Activated T-helper 9 cell treated with anti-CD3 and anti-CD28 coated beads, Interleukin-2, amount 50 U/mL, for 16 hours (primary cell): Measurements from ENCODE around the gene DLX6.

ENCODE experiments used
- DNase-seq: peaks from one replicate; pipeline ENCODE4 v3.0.0-alpha.2; 2020; ENCODE audit warnings: low read depth

DLX6 gene

GRCh38 chr7:97011536-97012364, 6.4 kb downstream of the DLX6 start:
- DNase-seq, result no peak

DNA sequence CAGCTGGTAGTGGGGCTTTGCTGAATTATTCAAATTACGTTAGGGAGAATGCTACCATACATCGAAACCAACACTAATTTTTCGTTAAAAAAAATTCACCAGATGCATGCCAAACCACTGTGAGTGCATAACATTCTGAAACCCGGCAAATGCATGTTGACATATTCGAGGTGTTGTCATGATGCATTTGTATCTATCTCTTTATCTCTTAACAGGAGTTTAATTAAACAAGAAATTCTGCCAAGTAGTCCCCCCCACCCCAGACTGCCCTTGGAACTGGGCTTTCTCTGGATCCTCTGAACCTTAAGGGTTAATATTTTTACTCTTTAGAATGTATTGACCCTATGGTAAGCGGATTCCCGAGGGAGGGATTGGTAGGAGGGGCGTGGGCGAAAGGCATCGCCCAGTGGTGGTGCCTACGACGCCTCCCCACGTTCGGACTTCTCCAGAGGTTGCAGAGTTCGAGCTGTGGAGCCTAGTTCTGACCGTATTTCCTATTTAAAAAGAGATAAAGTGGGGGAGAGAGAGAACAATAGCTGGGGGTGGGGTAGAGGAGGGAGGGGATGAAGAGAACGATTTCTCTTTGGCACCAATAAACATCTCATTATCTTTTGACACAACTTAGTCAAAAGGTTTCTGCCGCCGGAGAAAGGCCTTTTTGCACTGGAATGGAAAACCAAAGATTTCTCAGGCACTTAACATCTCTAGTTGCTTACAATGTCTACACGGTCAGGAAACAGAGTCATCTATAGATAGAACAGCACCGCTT, 7.2 kb downstream of the DLX6 start:
- no peak for DNase-seq

- DNase-seq, result no peak
Measured at GRCh38 chr7:97013134-97013844, 7.9 kb downstream of the DLX6 start.

GRCh38 chr7:97013845-97014134, 8.4 kb downstream of the DLX6 start:
- DNase-seq, result no peak

GRCh38 chr7:97014145-97014750, 8.9 kb downstream of the DLX6 start:
- no peak for DNase-seq

- no peak for DNase-seq
Measured at GRCh38 chr7:97015279-97015678, 9.9 kb downstream of the DLX6 start.

DNA sequence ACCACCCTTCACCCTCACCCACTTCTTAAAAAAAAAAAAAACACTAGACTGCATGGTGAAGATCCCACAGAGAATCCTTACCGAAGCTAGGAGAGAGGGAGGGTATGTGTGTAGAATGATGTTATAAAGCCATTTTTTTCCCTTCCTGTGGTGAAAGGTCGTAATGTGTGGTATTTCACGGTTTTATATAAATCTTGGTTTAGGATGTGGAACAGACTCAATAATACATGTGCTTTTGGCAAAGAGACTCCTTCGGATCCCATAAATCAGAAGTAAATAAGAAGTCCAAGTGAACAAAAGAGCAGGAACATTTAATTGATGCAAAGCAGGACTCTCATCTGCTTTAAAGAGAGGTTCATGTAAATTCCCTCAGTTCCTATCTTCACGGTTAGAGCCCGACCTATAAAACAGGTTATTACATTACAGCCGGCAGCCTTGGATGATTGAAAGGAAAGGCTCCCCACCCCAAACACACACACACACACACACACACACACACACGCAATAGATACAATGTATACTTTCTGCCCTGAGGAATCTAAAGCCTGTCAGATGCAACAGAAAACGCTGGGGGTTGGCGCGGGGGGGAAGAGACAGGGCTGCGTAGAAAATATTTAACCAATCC, 10.5 kb downstream of the DLX6 start:
- DNase-seq, result no peak

DNA sequence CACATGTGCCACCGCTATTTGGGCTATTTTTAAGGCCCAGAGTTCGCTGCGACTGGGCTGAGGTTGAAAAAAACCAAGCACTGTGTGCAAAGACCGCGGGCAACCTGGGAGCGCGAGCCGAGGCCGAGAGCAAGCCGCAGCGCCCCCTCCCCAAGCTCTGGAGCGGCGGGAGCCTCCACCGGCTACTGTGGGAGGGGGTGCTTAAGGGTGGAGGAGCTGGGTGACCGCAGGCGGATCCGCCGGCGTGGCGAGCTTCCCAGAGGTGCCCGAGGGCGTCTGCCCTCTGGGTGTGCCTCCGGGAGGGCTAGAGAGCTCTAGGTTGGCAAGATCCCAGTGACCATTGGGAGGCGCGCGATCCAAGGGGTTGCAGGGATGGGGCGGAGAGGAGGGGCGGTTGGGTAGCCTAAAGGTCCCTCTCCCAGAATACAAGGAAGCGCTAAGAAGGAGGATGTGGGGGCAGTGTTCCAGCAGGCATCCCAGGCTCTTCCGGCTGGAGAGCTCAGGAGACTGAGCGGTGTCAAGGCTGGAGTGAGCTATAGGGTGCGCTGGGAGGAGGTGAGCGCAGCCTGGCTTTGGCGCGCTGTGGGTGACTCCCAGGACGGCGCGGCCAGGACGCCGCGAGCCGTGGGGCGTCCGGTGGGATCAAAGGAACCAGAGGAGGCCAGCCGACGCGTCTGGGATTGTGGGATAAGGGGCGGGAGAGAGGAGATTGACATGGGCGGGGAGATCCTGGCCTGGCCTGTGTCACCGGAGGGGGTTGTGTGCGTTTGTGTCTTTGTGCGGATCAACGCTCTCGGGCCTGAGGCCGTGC, 11.2 kb downstream of the DLX6 start:
- DNase-seq, result no peak

DNA sequence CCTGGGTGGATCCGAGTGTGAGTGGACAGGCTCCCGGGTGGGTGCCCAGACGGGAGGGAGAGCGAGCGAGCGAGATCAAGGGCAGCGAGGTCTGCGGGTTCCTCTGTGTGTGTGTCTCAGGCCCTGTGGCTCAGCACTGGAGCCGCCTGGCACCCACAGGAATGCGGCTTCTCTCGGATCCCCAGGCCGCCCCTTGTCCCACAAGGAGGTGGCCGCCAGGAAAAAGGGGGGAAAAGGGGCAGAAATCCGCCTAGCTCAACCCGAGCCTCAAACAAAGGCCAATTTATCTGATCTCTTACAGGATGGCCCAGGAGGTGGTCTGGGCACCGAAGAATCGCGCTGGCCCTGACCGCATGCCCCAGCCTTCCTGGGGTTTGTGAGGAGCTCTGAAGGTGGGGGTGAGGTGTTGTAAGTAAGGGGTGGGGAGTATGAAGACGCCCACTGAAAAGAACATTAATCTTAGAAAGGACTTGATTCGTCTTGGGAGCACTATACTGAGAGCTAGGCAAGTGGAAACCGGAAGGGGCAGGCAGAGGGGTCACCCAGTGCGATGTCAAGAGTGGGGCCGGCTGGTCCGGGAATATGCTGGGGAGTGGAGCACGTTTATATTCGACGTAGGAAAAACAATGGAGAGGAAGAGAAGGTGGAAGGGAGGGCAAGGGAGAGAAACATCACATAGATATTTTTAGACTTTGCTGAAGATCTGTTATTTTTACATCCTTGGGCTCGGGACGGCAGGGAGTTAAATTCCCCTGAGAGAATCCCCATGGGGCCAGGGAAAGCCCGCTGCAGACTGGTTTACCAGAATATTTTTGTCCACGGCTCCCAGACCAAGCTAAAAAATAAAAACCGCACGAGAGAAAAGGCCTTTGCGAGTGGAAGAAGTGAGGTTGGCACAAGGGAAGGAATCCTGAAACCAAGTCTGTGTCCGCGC, 12.1 kb downstream of the DLX6 start:
- no peak for DNase-seq

DNA sequence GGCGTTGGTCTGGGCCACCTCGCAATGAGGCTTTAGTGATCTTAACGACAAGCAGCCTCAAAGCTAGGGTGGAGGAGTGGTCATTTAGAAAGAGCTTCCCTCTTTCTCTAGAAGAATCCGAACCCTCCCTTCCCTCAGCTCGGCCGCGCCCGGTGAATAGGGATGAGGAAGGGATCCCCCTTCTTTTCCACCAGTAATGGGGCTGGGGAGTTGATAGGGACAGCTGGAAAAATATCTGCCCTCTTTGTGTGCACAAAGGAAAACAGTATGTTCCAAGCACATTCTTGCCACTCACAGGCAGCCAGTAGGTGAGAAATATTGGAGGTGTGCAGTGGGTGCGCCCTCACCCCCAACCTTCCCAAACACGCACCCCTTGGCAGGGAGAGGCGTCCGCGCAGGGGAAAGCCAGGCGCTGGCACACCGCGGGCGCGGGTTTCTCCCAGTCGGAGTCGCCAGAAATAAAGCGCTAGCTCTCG, 12.8 kb downstream of the DLX6 start:
- no peak for DNase-seq

- DNase-seq, result no peak
Measured at GRCh38 chr7:97018791-97019531, 13.6 kb downstream of the DLX6 start.

- no peak for DNase-seq
Measured at GRCh38 chr7:97019710-97020225, 14.4 kb downstream of the DLX6 start.

GRCh38 chr7:97020601-97020995, 15.2 kb downstream of the DLX6 start:
- DNase-seq, result no peak

DNA sequence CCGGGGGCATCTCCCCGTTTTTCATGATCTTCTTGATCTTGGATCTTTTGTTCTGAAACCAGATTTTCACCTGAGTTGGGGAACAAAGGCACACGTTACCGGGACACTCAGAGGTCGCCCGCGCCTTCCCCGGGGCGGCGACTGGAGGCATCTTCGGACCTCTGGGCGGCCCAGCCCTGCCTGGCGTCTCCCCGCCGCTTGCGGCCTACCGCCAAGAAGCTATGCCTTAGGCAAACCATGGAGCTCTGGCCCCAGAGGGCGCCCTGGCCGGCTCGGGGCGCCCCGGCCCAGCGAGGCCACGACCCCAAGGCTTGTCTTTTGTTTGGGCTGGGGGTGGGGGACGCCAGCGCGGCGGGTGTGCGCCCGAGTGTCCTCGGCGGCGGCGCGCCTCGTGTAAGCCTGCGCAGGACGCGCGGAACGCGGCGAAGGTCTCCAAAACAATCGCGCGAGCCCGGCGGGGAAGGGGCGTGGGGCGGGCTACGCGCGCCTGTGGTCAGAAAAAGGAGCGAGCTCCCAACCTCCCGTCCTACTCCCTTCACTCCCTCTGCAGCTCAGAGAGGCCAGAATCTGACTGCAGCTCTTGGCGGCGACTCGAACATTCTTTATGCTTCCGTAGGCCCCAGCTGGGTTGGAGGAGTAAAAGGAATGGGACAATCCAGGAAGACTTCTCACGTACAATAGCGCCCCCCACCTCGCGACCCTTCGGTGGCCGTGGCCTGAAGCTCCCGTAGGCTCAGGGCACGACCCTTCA, 15.8 kb downstream of the DLX6 start:
- no peak for DNase-seq

GRCh38 chr7:97021747-97022490, 16.6 kb downstream of the DLX6 start:
- DNase-seq, result no peak

DNA sequence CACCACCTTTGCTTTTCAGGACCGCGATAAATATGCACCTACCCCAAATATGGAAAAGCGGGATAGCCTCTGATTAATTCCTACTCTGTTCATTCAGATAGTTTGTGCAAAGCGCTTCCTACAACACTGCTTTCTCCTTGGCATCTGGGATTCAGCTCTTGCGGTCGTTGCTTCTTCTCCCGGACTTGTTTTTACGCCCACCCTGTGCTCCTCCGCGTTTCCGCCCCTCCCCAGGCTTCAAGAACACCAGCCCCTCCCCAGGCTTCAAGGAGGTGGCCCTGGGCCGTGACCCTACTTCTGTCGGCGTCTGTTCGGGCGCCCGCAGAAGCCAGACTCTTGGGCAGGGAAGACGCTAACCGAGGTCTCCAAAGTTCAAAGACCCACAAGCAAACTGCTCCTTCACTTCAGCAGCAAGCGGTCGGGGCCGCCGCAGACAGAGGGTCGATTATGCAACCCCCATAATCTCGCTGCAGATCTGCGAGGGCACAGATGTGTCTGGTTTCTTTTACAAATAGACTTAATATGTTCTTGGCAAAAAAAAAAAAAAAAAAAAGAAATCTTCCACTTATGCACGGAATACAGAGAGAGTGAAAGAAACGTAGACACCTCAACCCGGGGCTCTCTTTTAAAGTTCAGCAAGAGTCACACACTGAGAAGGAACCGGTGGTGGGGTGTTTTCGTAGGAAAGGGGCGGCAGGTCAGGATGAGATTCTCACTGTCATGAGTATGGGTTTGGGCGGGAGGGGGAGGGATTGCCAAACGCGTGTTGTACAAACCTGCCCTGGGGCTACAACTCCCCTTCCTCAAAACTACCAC, 17.3 kb downstream of the DLX6 start:
- no peak for DNase-seq
